Measurements from ENCODE around the gene GJC3.
"Not testable (repeated sequence)": the region's sequence is repeated elsewhere in the genome, so short reads cannot be mapped to it uniquely, and the experiment has no call there.

GJC3 gene

GRCh38 chr7:99929730-99930053 is 272 bp upstream of the GJC3 start:
- no peak for DNase-seq

- no peak for DNase-seq
Measured at GRCh38 chr7:99928188-99928587, 1.2 kb downstream of the GJC3 start.

GRCh38 chr7:99927536-99927935 is 1.9 kb downstream of the GJC3 start:
- DNase-seq: no peak

GRCh38 chr7:99926321-99926720 is 3.1 kb downstream of the GJC3 start:
- no peak for DNase-seq

- no peak for DNase-seq
Measured at GRCh38 chr7:99923200-99923599, 6.2 kb downstream of the GJC3 start.

- DNase-seq: peak; percentile 6
Measured at GRCh38 chr7:99920149-99920548, 9.3 kb downstream of the GJC3 start.

- DNase-seq: no peak
Measured at GRCh38 chr7:99919814-99920112, 9.7 kb downstream of the GJC3 start.

GRCh38 chr7:99918959-99919813 is 10.2 kb downstream of the GJC3 start, which contains the start of gene TRIM4:
TRIM4 (minus strand) TSS chr7:99919530; CDS start chr7:99919401, 129 bp downstream.
- peak; percentile 94 for DNase-seq

GRCh38 chr7:99910976-99911375 is 18.4 kb downstream of the GJC3 start:
- no peak for DNase-seq

GRCh38 chr7:99901581-99901980 is 27.8 kb downstream of the GJC3 start:
- DNase-seq: no peak

- DNase-seq: no peak
Measured at GRCh38 chr7:99899830-99900519, 29.4 kb downstream of the GJC3 start.

- no peak for DNase-seq
Measured at GRCh38 chr7:99898836-99899235, 30.6 kb downstream of the GJC3 start.

GRCh38 chr7:99898023-99898357 is 31.4 kb downstream of the GJC3 start:
- DNase-seq: no peak

- DNase-seq: no peak
Measured at GRCh38 chr7:99897322-99898022, 31.9 kb downstream of the GJC3 start.

- no peak for DNase-seq
Measured at GRCh38 chr7:99894738-99895137, 34.7 kb downstream of the GJC3 start.

- no peak for DNase-seq
Measured at GRCh38 chr7:99893280-99893679, 36.1 kb downstream of the GJC3 start.

- not testable (repeated sequence) for DNase-seq
Measured at GRCh38 chr7:99890348-99890747, 39.1 kb downstream of the GJC3 start.

GRCh38 chr7:99888366-99888765 is 41.1 kb downstream of the GJC3 start:
- DNase-seq: not testable (repeated sequence)

- DNase-seq: no peak
Measured at GRCh38 chr7:99881370-99881769, 48.0 kb downstream of the GJC3 start.

GRCh38 chr7:99876933-99877332 is 52.5 kb downstream of the GJC3 start, which contains the start of gene OR2AE1:
OR2AE1 (minus strand) TSS chr7:99877033; CDS start chr7:99877033, 0 bp downstream.
- DNase-seq: no peak

- no peak for DNase-seq
Measured at GRCh38 chr7:99876491-99876890, 52.9 kb downstream of the GJC3 start.

Measured in fibroblast of skin of back (primary cell).